ENCODE measurements around the gene FAM131A.

GRCh38 chr3:184361932-184362667 lies 24.7 kb downstream of the FAM131A start:
- TF ChIP-seq CTCF (IDR thresholded peaks at IDR 0.05; ENCODE audit: insufficient read depth, low read length, poor library complexity, severe bottlenecking) (no peak), EZH2phosphoT487 (conservative IDR thresholded peaks at IDR 0.05; ENCODE audit: low read length) (no peak)

All from SU-DHL-6 (cell line).